Right lobe of liver (tissue), 6 donors: Measurements from ENCODE around the gene CCDC30. TPM values are rescaled to one million over a fixed set of nuclear protein-coding genes. Genes with fewer than 3 reads are reported as not detected.

Source experiments
- ATAC-seq, 4 donors: fragments of 200-7000 bp; cut with Tn5 transposase; one replicate each; pipeline ENCODE4 v1.9.1; 2020; ENCODE audit warnings: mild to moderate bottlenecking in 4 of 4, moderate library complexity in 4 of 4
- DNase-seq, 3 donors: peaks; one replicate each; pipeline ENCODE4 v3.0.0-alpha.2; 2020
- H3K27ac ChIP-seq, 3 donors: fragments of 200-600 bp; one replicate each; pipeline ENCODE4 v1.8.0; 2022
- H3K27me3 ChIP-seq, 2 donors: fragments of 200-600 bp; one replicate each; pipeline ENCODE4 v1.8.0; 2022
- H3K36me3 ChIP-seq, 4 donors: fragments of 200-600 bp; sonication (generic) in 1 of 4; one replicate each; pipeline versions ENCODE4 v1.5.1 to v1.8.0; 2017 to 2022; ENCODE audit warnings: control low read depth in 1 of 4
- H3K4me1 ChIP-seq, 4 donors: fragments of 200-600 bp; sonication (generic) in 1 of 4; one replicate each; pipeline versions ENCODE4 v1.5.1 to v1.8.0; 2017 to 2022; ENCODE audit warnings: control low read depth in 1 of 4
- H3K4me3 ChIP-seq, 3 donors: fragments of 200-600 bp; one replicate each; pipeline ENCODE4 v1.8.0; 2022
- H3K9me3 ChIP-seq, 4 donors: fragments of 200-600 bp; sonication (generic) in 1 of 4; one replicate each; pipeline versions ENCODE4 v1.5.1 to v1.8.0; 2017 to 2022; ENCODE audit warnings: control low read depth in 1 of 4
- CTCF ChIP-seq, 4 donors: fragments of 200-600 bp in 3 of 4; fragments of 450-650 bp in 1 of 4; IDR thresholded peaks; one replicate each; pipeline versions ENCODE4 v1.5.1 to v1.8.0; 2016 to 2022; ENCODE audit warnings: antibody characterized with exemption in 4 of 4, mild to moderate bottlenecking in 2 of 4
- POLR2A ChIP-seq: fragments of 450-650 bp; IDR thresholded peaks from one replicate; pipeline ENCODE4 v1.6.1; 2017; ENCODE audit warnings: antibody characterized with exemption, mild to moderate bottlenecking
- WGBS: methylation state at CpG from one replicate; pipeline ENCODE4 v1.1.6; 2018; ENCODE audit warnings: low coverage, low lambda C conversion rate; ENCODE audit not compliant: insufficient coverage; ENCODE audit errors: missing lambda C conversion rate; 5-methylcytosine and 5-hydroxymethylcytosine counted together
- intact Hi-C, 2 donors: fragments of 100-400 bp; cut with DNase I; formaldehyde crosslinking; loops; one replicate each; pipeline versions ENCODE4 v1.11.2 to v1.14.1; 2022
- total RNA-seq, 6 experiments: library from RNA; depleted of rRNA in 2 of 6; stranded (reverse); fragments of >200 nt in 2 of 6; fragmentation: NEBNext Ultra II Directional in 3 of 6; extraction: Animal tissue kit (Norgen Biotek cat#: 25700) in 3 of 6; gene quantifications; one replicate each; pipeline versions ENCODE4 v1.1.0 to v1.2.4, GENCODE V29; 2016 to 2023
- donor health status: DM: no; HTN: yes; CAD: no.
- donor health status: DM: no; HTN: no; CAD: no.
- donor health status: DM: no; HTN: no; CAD: no.
- donor health status: DM: no; HTN: yes; CAD: no.
- donor health status: DM: no; HTN: yes; CAD: no.

The CCDC30 gene
- total RNA-seq, 6 experiments from 2014 or later, result 0.37 to 1.4 (median 1.0) TPM

GRCh38 chr1:42587753-42588152 lies 124.7 kb downstream of the CCDC30 start:
- ATAC-seq, result no peak
- H3K9me3 ChIP-seq, result no peaks in the 10 kb centered on the region
- intact Hi-C loops, result loop anchor here in 1 of 2 donors (10.0 kb wide), 1 partner anchor 157 kb away; the partner anchor contains the start of gene CLDN19
- H3K27ac ChIP-seq, result no peak overlapping the region
- no peak for DNase-seq
- no peaks in the 10 kb centered on the region for H3K27me3 ChIP-seq
- no peaks in the 10 kb centered on the region for H3K36me3 ChIP-seq
- H3K4me3 ChIP-seq, result no peak overlapping the region
- TF ChIP-seq POLR2A (no peak), CTCF (IDR thresholded peaks at IDR 0.05) (no peak)
- no peaks in the 10 kb centered on the region for H3K4me1 ChIP-seq
- 94% methylated on average over 2 of the region's 2 CpGs for WGBS

- DNase-seq, result no peak
- H3K27me3 ChIP-seq, result no peaks in the 10 kb centered on the region
- no peak for TF ChIP-seq CTCF (IDR thresholded peaks at IDR 0.05)
- TF ChIP-seq POLR2A, result no peak
- H3K9me3 ChIP-seq, result no peaks in the 10 kb centered on the region
- WGBS, result 97% methylated on average over 3 of the region's 3 CpGs
- ATAC-seq, result no peak
- no peaks in the 10 kb centered on the region for H3K36me3 ChIP-seq
- H3K27ac ChIP-seq, result no peak overlapping the region
- H3K4me3 ChIP-seq, result no peak overlapping the region
- H3K4me1 ChIP-seq, result no peaks in the 10 kb centered on the region
- intact Hi-C loops, result no loop called here
These were observed 129.7 kb downstream of the CCDC30 start for GRCh38 chr1:42592811-42593210.

- intact Hi-C loops, result no loop called here
- Histone ChIP-seq H3K27me3 (no peaks in the 10 kb centered on the region), H3K9me3 (no peaks in the 10 kb centered on the region), H3K36me3 (no peaks in the 10 kb centered on the region), H3K4me3 (no peak overlapping the region), H3K27ac (no peak overlapping the region), H3K4me1 (no peaks in the 10 kb centered on the region)
- DNase-seq (no peak), ATAC-seq (no peak)
- WGBS, result 81% methylated on average over 2 of the region's 2 CpGs
- TF ChIP-seq CTCF (IDR thresholded peaks at IDR 0.05), result no peak
- TF ChIP-seq POLR2A, result no peak
These were observed 130.5 kb downstream of the CCDC30 start for GRCh38 chr1:42593486-42594100.

GRCh38 chr1:42601472-42601871 lies 138.4 kb downstream of the CCDC30 start:
- Histone ChIP-seq H3K4me1 (no peaks in the 10 kb centered on the region), H3K36me3 (no peaks in the 10 kb centered on the region), H3K27ac (no peak overlapping the region), H3K27me3 (no peaks in the 10 kb centered on the region), H3K9me3 (no peaks in the 10 kb centered on the region), H3K4me3 (no peak overlapping the region)
- DNase-seq, result no peak
- intact Hi-C loops, result no loop called here
- TF ChIP-seq POLR2A (no peak), CTCF (IDR thresholded peaks at IDR 0.05) (no peak)
- WGBS, result 87% methylated on average over 2 of the region's 2 CpGs
- no peak for ATAC-seq

- Histone ChIP-seq H3K27ac (no peak overlapping the region), H3K4me1 (no peaks in the 10 kb centered on the region), H3K27me3 (no peaks in the 10 kb centered on the region), H3K36me3 (no peaks in the 10 kb centered on the region), H3K9me3 (no peaks in the 10 kb centered on the region), H3K4me3 (no peak overlapping the region)
- ATAC-seq (no peak), DNase-seq (no peak)
- intact Hi-C loops, result no loop called here
- WGBS, result 50% methylated on average over 2 of the region's 4 CpGs
- no peak for TF ChIP-seq POLR2A
- TF ChIP-seq CTCF (IDR thresholded peaks at IDR 0.05), result no peak
These were observed 150.7 kb downstream of the CCDC30 start for GRCh38 chr1:42613803-42614131.
